GM23338 (cell line): ENCODE data around the gene RSPRY1.

ENCODE experiments used
- CREB1 ChIP-seq: fragments of 250-450 bp; sonication (Bioruptor Pico); IDR thresholded peaks from 2 replicates; pipeline ENCODE4 v1.5.0; 2020; ENCODE audit warnings: low read depth, mild to moderate bottlenecking, moderate library complexity
- CTCF ChIP-seq, 2 experiments: fragments of 200-600 bp in 1 of 2; sonication (generic) in 1 of 2; conservative IDR thresholded peaks; 2 replicates each; pipeline versions ENCODE4 v1.5.1 to v1.6.1; 2016 to 2017; ENCODE audit warnings: antibody characterized with exemption in 2 of 2, low read depth in 2 of 2, mild to moderate bottlenecking in 2 of 2, moderate library complexity in 1 of 2
- JUNB ChIP-seq: IDR thresholded peaks from one replicate; pipeline ENCODE4 v1.6.1; 2016; ENCODE audit warnings: antibody characterized with exemption; ENCODE audit not compliant: unreplicated experiment
- POLR2AphosphoS5 ChIP-seq: IDR thresholded peaks from 2 replicates; pipeline ENCODE4 v1.6.1; 2016; ENCODE audit warnings: antibody characterized with exemption, low read depth
- REST ChIP-seq: IDR thresholded peaks from one replicate; pipeline ENCODE4 v1.6.1; 2018; ENCODE audit warnings: antibody characterized with exemption; ENCODE audit not compliant: unreplicated experiment
- STAT1 ChIP-seq: IDR thresholded peaks from one replicate; pipeline ENCODE4 v1.6.1; 2016; ENCODE audit warnings: antibody characterized with exemption; ENCODE audit not compliant: unreplicated experiment

- no peak for TF ChIP-seq CTCF (conservative IDR thresholded peaks at IDR 0.05; ENCODE audit: low read depth in 2 of 2)
- TF ChIP-seq STAT1 = no peak
- no peak for TF ChIP-seq POLR2AphosphoS5
- TF ChIP-seq REST = no peak
- no peak for TF ChIP-seq JUNB
- TF ChIP-seq CREB1 (CRISPR knock-in tag) = no peak
These were observed 87.7 kb downstream of the RSPRY1 start for GRCh38 chr16:57273826-57274225.
